Neural progenitor cell (in vitro differentiated cells): ENCODE measurements around the gene N4BP2. TPM values are rescaled to one million over a fixed set of nuclear protein-coding genes. Genes with fewer than 3 reads are reported as not detected.
"Not testable (repeated sequence)": the region's sequence is repeated elsewhere in the genome, so short reads cannot be mapped to it uniquely, and the experiment has no call there.

Experiments used
- DNase-seq: peaks from one replicate; pipeline ENCODE4 v3.0.0-alpha.2; 2016; ENCODE audit warnings: low spot score
- H2AFZ ChIP-seq: fragments of 200-600 bp; sonication (generic); replicated peaks from 2 replicates; pipeline ENCODE4 v1.6.1; 2016; ENCODE audit warnings: antibody characterized with exemption
- H3F3A ChIP-seq: fragments of 200-600 bp; sonication (generic); 2 replicates; pipeline ENCODE4 v1.6.1; 2016; ENCODE audit warnings: antibody characterized with exemption, low read depth
- H3K27ac ChIP-seq: fragments of 200-600 bp; sonication (generic); 2 replicates; pipeline ENCODE4 v1.5.1; 2016; ENCODE audit warnings: mild to moderate bottlenecking
- H3K27me3 ChIP-seq: fragments of 200-600 bp; sonication (generic); 2 replicates; pipeline ENCODE4 v1.6.1; 2016; ENCODE audit warnings: mild to moderate bottlenecking, moderate library complexity
- H3K36me3 ChIP-seq: fragments of 200-600 bp; sonication (generic); 2 replicates; pipeline ENCODE4 v1.5.1; 2016
- H3K4me1 ChIP-seq: fragments of 200-600 bp; sonication (generic); 2 replicates; pipeline ENCODE4 v1.6.1; 2016; ENCODE audit warnings: mixed run types
- H3K4me2 ChIP-seq: fragments of 200-600 bp; sonication (generic); 2 replicates; pipeline ENCODE4 v1.6.1; 2016
- H3K4me3 ChIP-seq: fragments of 200-600 bp; sonication (generic); 2 replicates; pipeline ENCODE4 v1.5.1; 2016
- H3K79me2 ChIP-seq: fragments of 200-600 bp; sonication (generic); 2 replicates; pipeline ENCODE4 v1.6.1; 2016; ENCODE audit warnings: low read depth
- H3K9ac ChIP-seq: fragments of 200-600 bp; sonication (generic); 2 replicates; pipeline ENCODE4 v1.6.1; 2016
- H3K9me3 ChIP-seq: fragments of 200-600 bp; sonication (generic); 2 replicates; pipeline ENCODE4 v1.5.1; 2016; ENCODE audit warnings: low read depth
- H4K20me1 ChIP-seq: fragments of 200-600 bp; sonication (generic); 2 replicates; pipeline ENCODE4 v1.6.1; 2016; ENCODE audit warnings: low read depth
- H3K27ac Mint-ChIP-seq: 3 replicates; pipeline ENCODE4 v1.8.0; 2021; ENCODE audit warnings: mixed read lengths
- H3K27me3 Mint-ChIP-seq: 2 replicates; pipeline ENCODE4 v1.8.0; 2022; ENCODE audit warnings: low read depth, mild to moderate bottlenecking, inconsistent platforms, moderate library complexity, mixed read lengths; ENCODE audit not compliant: insufficient read depth
- H3K36me3 Mint-ChIP-seq: 3 replicates; pipeline ENCODE4 v1.8.0; 2021; ENCODE audit warnings: mixed read lengths
- H3K4me1 Mint-ChIP-seq: 3 replicates; pipeline ENCODE4 v1.8.0; 2021; ENCODE audit warnings: mixed read lengths
- H3K4me3 Mint-ChIP-seq: 3 replicates; pipeline ENCODE4 v1.8.0; 2021; ENCODE audit warnings: mild to moderate bottlenecking, moderate library complexity, mixed read lengths
- H3K9me3 Mint-ChIP-seq: 3 replicates; pipeline ENCODE4 v1.8.0; 2020; ENCODE audit warnings: mixed read lengths
- EZH2 ChIP-seq: fragments of 200-600 bp; sonication (generic); IDR thresholded peaks from 2 replicates; pipeline ENCODE4 v1.6.1; 2017; ENCODE audit warnings: antibody characterized with exemption, mild to moderate bottlenecking, moderate library complexity
- EZH2phosphoT487 ChIP-seq: fragments of 200-600 bp; sonication (generic); IDR thresholded peaks from 2 replicates; pipeline ENCODE4 v1.6.1; 2017; ENCODE audit warnings: antibody characterized with exemption
- total RNA-seq: library from RNA; depleted of rRNA; stranded (reverse); fragments of >200 nt; gene quantifications from 2 replicates; pipeline ENCODE4 v1.2.3, GENCODE V29; 2015; ENCODE audit warnings: low replicate concordance
- TF ChIP-seq, protein P1 (sequence below): fragments of 200-600 bp; sonication (generic); IDR thresholded peaks from 2 replicates; pipeline ENCODE4 v1.5.1; 2017; ENCODE audit warnings: antibody characterized with exemption, mild to moderate bottlenecking

Gene N4BP2
- total RNA-seq, 1 donor from 2014 or later, result 80.9 TPM

DNA sequence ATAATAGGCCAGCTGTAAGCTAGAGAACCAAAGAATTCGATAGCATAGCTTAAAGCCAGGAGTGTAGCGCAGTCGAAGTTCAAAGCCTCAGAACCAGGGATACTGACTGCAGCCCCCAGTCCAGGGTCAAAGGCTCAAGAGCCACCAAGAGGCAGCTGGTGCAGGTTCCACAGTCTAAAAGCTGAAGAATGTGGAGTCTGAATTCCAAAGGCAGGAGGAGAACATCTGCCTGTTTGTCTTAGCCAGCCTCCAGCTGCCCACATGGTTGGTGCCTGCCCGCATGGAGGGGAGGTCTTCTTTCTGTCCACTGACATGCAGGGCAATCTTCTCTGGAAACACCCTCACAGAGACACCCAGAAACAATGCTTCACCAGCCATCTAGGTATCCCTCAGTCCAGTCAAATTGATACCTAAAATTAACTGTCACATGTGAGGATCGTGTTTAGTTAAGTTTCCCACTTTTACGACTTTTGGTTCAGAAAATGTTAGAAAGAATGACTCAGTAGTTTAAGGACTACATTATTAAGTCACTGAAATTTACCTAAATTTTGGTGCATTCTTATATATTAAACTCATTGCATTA lies 87.4 kb downstream of the N4BP2 start:
- no peak for TF ChIP-seq EZH2
- TF ChIP-seq, protein P1, sequence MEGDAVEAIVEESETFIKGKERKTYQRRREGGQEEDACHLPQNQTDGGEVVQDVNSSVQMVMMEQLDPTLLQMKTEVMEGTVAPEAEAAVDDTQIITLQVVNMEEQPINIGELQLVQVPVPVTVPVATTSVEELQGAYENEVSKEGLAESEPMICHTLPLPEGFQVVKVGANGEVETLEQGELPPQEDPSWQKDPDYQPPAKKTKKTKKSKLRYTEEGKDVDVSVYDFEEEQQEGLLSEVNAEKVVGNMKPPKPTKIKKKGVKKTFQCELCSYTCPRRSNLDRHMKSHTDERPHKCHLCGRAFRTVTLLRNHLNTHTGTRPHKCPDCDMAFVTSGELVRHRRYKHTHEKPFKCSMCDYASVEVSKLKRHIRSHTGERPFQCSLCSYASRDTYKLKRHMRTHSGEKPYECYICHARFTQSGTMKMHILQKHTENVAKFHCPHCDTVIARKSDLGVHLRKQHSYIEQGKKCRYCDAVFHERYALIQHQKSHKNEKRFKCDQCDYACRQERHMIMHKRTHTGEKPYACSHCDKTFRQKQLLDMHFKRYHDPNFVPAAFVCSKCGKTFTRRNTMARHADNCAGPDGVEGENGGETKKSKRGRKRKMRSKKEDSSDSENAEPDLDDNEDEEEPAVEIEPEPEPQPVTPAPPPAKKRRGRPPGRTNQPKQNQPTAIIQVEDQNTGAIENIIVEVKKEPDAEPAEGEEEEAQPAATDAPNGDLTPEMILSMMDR, result no peak
- no peak for TF ChIP-seq EZH2phosphoT487
- no peaks in the 10 kb centered on the region for H3F3A ChIP-seq
- H3K27me3 Mint-ChIP-seq, result no peaks in the 10 kb centered on the region

GRCh38 chr4:40144716-40145115 lies 88.1 kb downstream of the N4BP2 start:
- H3K36me3 ChIP-seq, result peaks cover 37% of the 10 kb centered on the region
- no peaks in the 10 kb centered on the region for H4K20me1 ChIP-seq
- Mint-ChIP-seq H3K4me1 (peaks cover 2% of the 10 kb centered on the region), H3K27ac (no peak overlapping the region), H3K4me3 (no peak overlapping the region), H3K36me3 (peaks cover 60% of the 10 kb centered on the region), H3K9me3 (peaks cover 25% of the 10 kb centered on the region), H3K27me3 (no peaks in the 10 kb centered on the region)
- H3K79me2 ChIP-seq, result no peaks in the 10 kb centered on the region
- no peak overlapping the region for H3K9ac ChIP-seq
- H3K9me3 ChIP-seq, result peaks cover 4% of the 10 kb centered on the region
- H3K27me3 ChIP-seq, result no peaks in the 10 kb centered on the region
- no peaks in the 10 kb centered on the region for H3F3A ChIP-seq
- H3K4me3 ChIP-seq, result no peak overlapping the region
- H2AFZ ChIP-seq, result no peak overlapping the region
- TF ChIP-seq, protein P1, result no peak
- TF ChIP-seq EZH2 (no peak), EZH2phosphoT487 (no peak)
- H3K4me1 ChIP-seq, result no peaks in the 10 kb centered on the region
- H3K4me2 ChIP-seq, result no peak overlapping the region
- no peak for DNase-seq
- H3K27ac ChIP-seq, result no peak overlapping the region

More for the DNA sequence above, 87.4 kb downstream of the N4BP2 start:
- H3K27ac Mint-ChIP-seq, result no peak overlapping the region
- Histone ChIP-seq H2AFZ (no peak overlapping the region), H4K20me1 (no peaks in the 10 kb centered on the region), H3K9ac (no peak overlapping the region), H3K36me3 (peaks cover 40% of the 10 kb centered on the region), H3K79me2 (peaks cover 3% of the 10 kb centered on the region), H3K4me2 (no peak overlapping the region), H3K9me3 (peaks cover 4% of the 10 kb centered on the region), H3K4me1 (no peaks in the 10 kb centered on the region), H3K27me3 (no peaks in the 10 kb centered on the region), H3K27ac (no peak overlapping the region), H3K4me3 (no peak overlapping the region)
- peaks cover 2% of the 10 kb centered on the region for H3K4me1 Mint-ChIP-seq
- H3K9me3 Mint-ChIP-seq, result peaks cover 22% of the 10 kb centered on the region
- H3K36me3 Mint-ChIP-seq, result peaks cover 56% of the 10 kb centered on the region
- DNase-seq, result no peak
- no peak overlapping the region for H3K4me3 Mint-ChIP-seq

DNA sequence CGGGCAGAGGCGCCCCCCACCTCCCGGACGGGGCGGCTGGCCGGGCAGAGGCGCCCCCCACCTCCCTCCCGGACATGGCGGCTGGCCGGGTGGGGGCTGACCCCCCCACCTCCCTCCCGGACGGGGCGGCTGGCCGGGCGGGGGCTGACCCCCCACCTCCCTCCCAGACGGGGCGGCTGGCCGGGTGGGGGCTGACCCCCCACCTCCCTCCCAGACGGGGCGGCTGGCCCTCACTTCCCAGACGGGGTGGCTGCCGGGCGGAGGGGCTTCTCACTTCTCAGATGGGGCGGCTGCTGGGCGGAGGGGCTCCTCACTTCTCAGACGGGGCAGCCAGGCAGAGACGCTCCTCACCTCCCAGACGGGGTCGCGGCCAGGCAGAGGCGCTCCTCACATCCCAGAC lies 90.8 kb downstream of the N4BP2 start:
- not testable (repeated sequence) for H3K27ac ChIP-seq, H3K27ac Mint-ChIP-seq, DNase-seq, H3K4me3 Mint-ChIP-seq, H3K4me1 Mint-ChIP-seq, H2AFZ ChIP-seq, H3K9me3 ChIP-seq, H3K27me3 ChIP-seq, H3K4me3 ChIP-seq, H4K20me1 ChIP-seq, H3K4me2 ChIP-seq, H3F3A ChIP-seq, H3K79me2 ChIP-seq, H3K9ac ChIP-seq, H3K27me3 Mint-ChIP-seq, H3K4me1 ChIP-seq
- peaks cover 48% of the 10 kb centered on the region for H3K36me3 ChIP-seq
- H3K36me3 Mint-ChIP-seq, result peaks cover 61% of the 10 kb centered on the region
- H3K9me3 Mint-ChIP-seq, result peaks cover 23% of the 10 kb centered on the region

- no peak overlapping the region for H3K4me2 ChIP-seq
- H2AFZ ChIP-seq, result no peak overlapping the region
- no peaks in the 10 kb centered on the region for H3K27me3 ChIP-seq
- TF ChIP-seq EZH2phosphoT487 (no peak), EZH2 (no peak)
- TF ChIP-seq, protein P1, result peak; percentile 85
- no peak overlapping the region for H3K27ac Mint-ChIP-seq
- no peaks in the 10 kb centered on the region for H3K4me1 Mint-ChIP-seq
- H4K20me1 ChIP-seq, result no peaks in the 10 kb centered on the region
- no peaks in the 10 kb centered on the region for H3K4me1 ChIP-seq
- H3K9ac ChIP-seq, result no peak overlapping the region
- H3K27me3 Mint-ChIP-seq, result no peaks in the 10 kb centered on the region
- no peak overlapping the region for H3K4me3 Mint-ChIP-seq
- H3K27ac ChIP-seq, result no peak overlapping the region
- H3F3A ChIP-seq, result peaks cover 3% of the 10 kb centered on the region
- peaks cover 51% of the 10 kb centered on the region for H3K36me3 Mint-ChIP-seq
- peak; percentile 72 for DNase-seq
- peaks cover 22% of the 10 kb centered on the region for H3K9me3 Mint-ChIP-seq
- peaks cover 4% of the 10 kb centered on the region for H3K9me3 ChIP-seq
- no peaks in the 10 kb centered on the region for H3K79me2 ChIP-seq
- peaks cover 40% of the 10 kb centered on the region for H3K36me3 ChIP-seq
- no peak overlapping the region for H3K4me3 ChIP-seq
Observed at GRCh38 chr4:40149960-40150385, 93.3 kb downstream of the N4BP2 start.
